Measurements from ENCODE around the gene ASF1A. TPM values are rescaled to one million over a fixed set of nuclear protein-coding genes. Genes with fewer than 3 reads are reported as not detected.

Gene ASF1A
- total RNA-seq, 2 experiments from 2014 or later = 10.7 to 11.9 TPM

- peaks cover 3% of the 10 kb centered on the region for H3K4me1 ChIP-seq (ENCODE audit: insufficient read depth, low read length)
- no peak overlapping the region for H3K27ac ChIP-seq (ENCODE audit: low read depth in 1 of 2, low read length in 2 of 2)
- intact Hi-C loops (cut with DNase I, micrococcal nuclease) = no loop called here
- CTCF ChIA-PET = interaction anchor here (0.7 kb wide), 1 partner anchor 10 kb away, joined by 4 read pairs; no protein-coding TSS in a partner anchor
- POLR2A ChIA-PET = interaction anchor here (1.7 kb wide), 1 partner anchor 21 kb away, joined by 5 read pairs; the partner anchor contains the start of gene ASF1A
- Mint-ChIP-seq H3K4me1 (ENCODE audit: low read depth) (peaks cover 48% of the 10 kb centered on the region), H3K4me3 (no peak overlapping the region), H3K27ac (no peak overlapping the region), H3K36me3 (ENCODE audit: low read depth) (peaks cover 49% of the 10 kb centered on the region), H3K9me3 (peaks cover 3% of the 10 kb centered on the region), H3K27me3 (no peaks in the 10 kb centered on the region)
- no peaks in the 10 kb centered on the region for H3K27me3 ChIP-seq (ENCODE audit: control insufficient read depth in 1 of 2, insufficient read depth in 2 of 2, low read length in 2 of 2)
- H3K4me3 ChIP-seq (ENCODE audit: low read length) = no peak overlapping the region
- TF ChIP-seq CTCF (IDR thresholded peaks at IDR 0.05) = no peak
- DNase-seq (no peak), ATAC-seq (ENCODE audit: poor library complexity) (no peak)
- H3K9me3 ChIP-seq (ENCODE audit: control insufficient read depth in 1 of 2, insufficient read depth in 1 of 2, low read length in 2 of 2) = no peaks in the 10 kb centered on the region
- H3K36me3 ChIP-seq (ENCODE audit: insufficient read depth, low read length) = no peaks in the 10 kb centered on the region
Observed at GRCh38 chr6:118872726-118873125, 21.2 kb upstream of the ASF1A start.

GRCh38 chr6:118873239-118873638 is 20.7 kb upstream of the ASF1A start:
- Mint-ChIP-seq H3K9me3 (peaks cover 3% of the 10 kb centered on the region), H3K27ac (no peak overlapping the region), H3K36me3 (ENCODE audit: low read depth) (peaks cover 48% of the 10 kb centered on the region), H3K4me1 (ENCODE audit: low read depth) (peaks cover 51% of the 10 kb centered on the region), H3K4me3 (no peak overlapping the region), H3K27me3 (no peaks in the 10 kb centered on the region)
- no peaks in the 10 kb centered on the region for H3K9me3 ChIP-seq (ENCODE audit: control insufficient read depth in 1 of 2, insufficient read depth in 1 of 2, low read length in 2 of 2)
- no peak for TF ChIP-seq CTCF (IDR thresholded peaks at IDR 0.05)
- CTCF ChIA-PET = no interaction called here
- ATAC-seq (ENCODE audit: poor library complexity) = no peak
- no peaks in the 10 kb centered on the region for H3K36me3 ChIP-seq (ENCODE audit: insufficient read depth, low read length)
- intact Hi-C loops (cut with DNase I, micrococcal nuclease) = no loop called here
- peaks cover 3% of the 10 kb centered on the region for H3K4me1 ChIP-seq (ENCODE audit: insufficient read depth, low read length)
- POLR2A ChIA-PET = interaction anchor here (0.7 to 1.7 kb wide), 2 partner anchors 20 to 24 kb away, joined by 3 to 5 read pairs; partner anchors contain the start of gene ASF1A
- H3K27ac ChIP-seq (ENCODE audit: low read depth in 1 of 2, low read length in 2 of 2) = no peak overlapping the region
- no peaks in the 10 kb centered on the region for H3K27me3 ChIP-seq (ENCODE audit: control insufficient read depth in 1 of 2, insufficient read depth in 2 of 2, low read length in 2 of 2)
- no peak for DNase-seq
- H3K4me3 ChIP-seq (ENCODE audit: low read length) = no peak overlapping the region

- no peak for TF ChIP-seq CTCF (IDR thresholded peaks at IDR 0.05)
- Mint-ChIP-seq H3K27me3 (no peaks in the 10 kb centered on the region), H3K9me3 (no peaks in the 10 kb centered on the region), H3K36me3 (ENCODE audit: low read depth) (peaks cover 26% of the 10 kb centered on the region), H3K4me3 (no peak overlapping the region), H3K27ac (no peak overlapping the region), H3K4me1 (ENCODE audit: low read depth) (peaks cover 57% of the 10 kb centered on the region)
- no peak overlapping the region for H3K4me3 ChIP-seq (ENCODE audit: low read length)
- POLR2A ChIA-PET = interaction anchor here (1.7 kb wide), 1 partner anchor 18 kb away, joined by 4 read pairs; no protein-coding TSS in a partner anchor
- CTCF ChIA-PET = interaction anchor here (0.6 kb wide), 1 partner anchor 323 kb away, joined by 4 read pairs; no protein-coding TSS in a partner anchor
- intact Hi-C loops (cut with DNase I, micrococcal nuclease) = no loop called here
- ATAC-seq (ENCODE audit: poor library complexity) (no peak), DNase-seq (no peak)
- no peaks in the 10 kb centered on the region for H3K9me3 ChIP-seq (ENCODE audit: control insufficient read depth in 1 of 2, insufficient read depth in 1 of 2, low read length in 2 of 2)
- no peak overlapping the region for H3K27ac ChIP-seq (ENCODE audit: low read depth in 1 of 2, low read length in 2 of 2)
- H3K4me1 ChIP-seq (ENCODE audit: insufficient read depth, low read length) = peaks cover 3% of the 10 kb centered on the region
- no peaks in the 10 kb centered on the region for H3K27me3 ChIP-seq (ENCODE audit: control insufficient read depth in 1 of 2, insufficient read depth in 2 of 2, low read length in 2 of 2)
- no peaks in the 10 kb centered on the region for H3K36me3 ChIP-seq (ENCODE audit: insufficient read depth, low read length)
Observed at GRCh38 chr6:118875672-118876071, 18.3 kb upstream of the ASF1A start.
